Activated naive CD8-positive, alpha-beta T cell treated with anti-CD3 and anti-CD28 coated beads for 36 hours (primary cell): ENCODE results near the gene TPCN1. TPM values are rescaled to one million over a fixed set of nuclear protein-coding genes. Genes with fewer than 3 reads are reported as not detected.
"Not testable (repeated sequence)": the region's sequence is repeated elsewhere in the genome, so short reads cannot be mapped to it uniquely, and the experiment has no call there.

ENCODE experiments used
- DNase-seq: peaks from one replicate; pipeline ENCODE4 v3.0.0; 2021
- H3K27ac Mint-ChIP-seq: one replicate; pipeline ENCODE4 v1.8.0; 2022; ENCODE audit warnings: mild to moderate bottlenecking, moderate library complexity, mixed read lengths
- H3K27me3 Mint-ChIP-seq: one replicate; pipeline ENCODE4 v1.8.0; 2022; ENCODE audit warnings: mild to moderate bottlenecking, mixed read lengths
- H3K36me3 Mint-ChIP-seq: one replicate; pipeline ENCODE4 v1.8.0; 2021; ENCODE audit warnings: mild to moderate bottlenecking, mixed read lengths
- H3K4me1 Mint-ChIP-seq: one replicate; pipeline ENCODE4 v1.8.0; 2021; ENCODE audit warnings: mixed read lengths
- H3K4me3 Mint-ChIP-seq: one replicate; pipeline ENCODE4 v1.8.0; 2022; ENCODE audit warnings: mild to moderate bottlenecking, moderate library complexity, mixed read lengths
- H3K9me3 Mint-ChIP-seq: one replicate; pipeline ENCODE4 v1.8.0; 2022; ENCODE audit warnings: mixed read lengths
- total RNA-seq, 2 experiments: library from RNA; stranded (reverse); gene quantifications; one replicate each; pipeline ENCODE4 v1.2.3, GENCODE V29; 2021

TPCN1 gene
- total RNA-seq, 2 experiments from 2014 or later: 20.5 to 25.0 TPM

DNA sequence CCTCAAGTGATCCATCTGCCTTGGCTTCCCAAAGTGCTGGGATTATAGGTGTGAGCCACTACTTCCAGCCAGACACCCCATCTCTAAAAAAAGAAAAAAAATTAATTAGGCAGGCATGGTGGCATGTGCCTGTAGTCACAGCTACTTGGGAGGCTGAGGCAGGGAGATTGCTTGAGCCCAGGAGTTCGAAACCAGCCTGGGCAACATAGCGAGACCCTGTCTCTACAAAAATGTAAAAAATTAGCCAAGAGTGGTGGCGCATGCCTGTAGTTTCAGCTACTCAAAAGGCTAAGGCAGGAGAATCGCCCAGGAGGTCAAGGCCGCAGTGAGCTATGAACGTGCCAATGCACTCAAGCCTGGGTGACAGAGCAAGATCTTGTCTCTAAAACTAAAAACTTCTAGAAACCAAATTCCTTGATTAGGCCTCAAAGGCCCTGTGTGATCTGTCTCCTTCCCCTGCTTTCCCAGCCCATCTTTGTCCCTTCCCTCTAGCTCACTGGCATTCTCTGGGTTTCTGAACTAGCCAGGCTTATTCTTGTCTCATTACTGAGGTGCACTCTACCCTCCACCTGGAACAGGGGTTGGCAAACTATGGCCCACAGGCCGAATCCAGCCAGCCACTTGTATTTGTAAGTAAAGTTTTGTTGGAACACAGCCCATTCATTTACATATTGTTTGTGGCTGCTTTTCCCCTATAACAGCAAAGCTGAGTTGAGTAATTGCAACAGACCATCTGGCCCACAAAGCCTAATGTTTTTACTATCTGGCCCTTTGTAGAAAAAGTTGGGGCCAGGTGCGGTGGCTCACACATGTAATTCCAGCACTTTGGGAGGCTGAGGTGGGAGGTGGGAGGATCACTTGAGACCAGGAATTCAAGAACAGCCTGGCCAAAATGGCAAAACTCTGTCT lies 17.2 kb upstream of the TPCN1 start:
- Mint-ChIP-seq H3K27ac (no peak overlapping the region), H3K4me3 (no peak overlapping the region), H3K4me1 (peaks cover 25% of the 10 kb centered on the region)

GRCh38 chr12:113204804-113205203 lies 16.5 kb upstream of the TPCN1 start:
- Mint-ChIP-seq H3K27ac (no peak overlapping the region), H3K36me3 (peaks cover 2% of the 10 kb centered on the region), H3K9me3 (peaks cover 4% of the 10 kb centered on the region), H3K4me1 (peaks cover 30% of the 10 kb centered on the region), H3K4me3 (no peak overlapping the region), H3K27me3 (no peaks in the 10 kb centered on the region)
- no peak for DNase-seq

More for the DNA sequence above, 17.2 kb upstream of the TPCN1 start:
- Mint-ChIP-seq H3K27me3 (no peaks in the 10 kb centered on the region), H3K9me3 (peaks cover 4% of the 10 kb centered on the region), H3K36me3 (peaks cover 2% of the 10 kb centered on the region)
- DNase-seq: no peak

GRCh38 chr12:113206802-113207201 lies 14.5 kb upstream of the TPCN1 start:
- not testable (repeated sequence) for H3K4me3 Mint-ChIP-seq, DNase-seq, H3K9me3 Mint-ChIP-seq, H3K27me3 Mint-ChIP-seq, H3K36me3 Mint-ChIP-seq, H3K27ac Mint-ChIP-seq
- peaks cover 44% of the 10 kb centered on the region for H3K4me1 Mint-ChIP-seq

- H3K4me1 Mint-ChIP-seq: peaks cover 44% of the 10 kb centered on the region
- peak; percentile 22 for DNase-seq
- no peak overlapping the region for H3K4me3 Mint-ChIP-seq
- H3K27ac Mint-ChIP-seq: peak overlapping the region; percentile 97
- no peaks in the 10 kb centered on the region for H3K27me3 Mint-ChIP-seq
- H3K9me3 Mint-ChIP-seq: peaks cover 4% of the 10 kb centered on the region
- peaks cover 5% of the 10 kb centered on the region for H3K36me3 Mint-ChIP-seq
Measured at GRCh38 chr12:113207613-113208040, 13.6 kb upstream of the TPCN1 start.

DNA sequence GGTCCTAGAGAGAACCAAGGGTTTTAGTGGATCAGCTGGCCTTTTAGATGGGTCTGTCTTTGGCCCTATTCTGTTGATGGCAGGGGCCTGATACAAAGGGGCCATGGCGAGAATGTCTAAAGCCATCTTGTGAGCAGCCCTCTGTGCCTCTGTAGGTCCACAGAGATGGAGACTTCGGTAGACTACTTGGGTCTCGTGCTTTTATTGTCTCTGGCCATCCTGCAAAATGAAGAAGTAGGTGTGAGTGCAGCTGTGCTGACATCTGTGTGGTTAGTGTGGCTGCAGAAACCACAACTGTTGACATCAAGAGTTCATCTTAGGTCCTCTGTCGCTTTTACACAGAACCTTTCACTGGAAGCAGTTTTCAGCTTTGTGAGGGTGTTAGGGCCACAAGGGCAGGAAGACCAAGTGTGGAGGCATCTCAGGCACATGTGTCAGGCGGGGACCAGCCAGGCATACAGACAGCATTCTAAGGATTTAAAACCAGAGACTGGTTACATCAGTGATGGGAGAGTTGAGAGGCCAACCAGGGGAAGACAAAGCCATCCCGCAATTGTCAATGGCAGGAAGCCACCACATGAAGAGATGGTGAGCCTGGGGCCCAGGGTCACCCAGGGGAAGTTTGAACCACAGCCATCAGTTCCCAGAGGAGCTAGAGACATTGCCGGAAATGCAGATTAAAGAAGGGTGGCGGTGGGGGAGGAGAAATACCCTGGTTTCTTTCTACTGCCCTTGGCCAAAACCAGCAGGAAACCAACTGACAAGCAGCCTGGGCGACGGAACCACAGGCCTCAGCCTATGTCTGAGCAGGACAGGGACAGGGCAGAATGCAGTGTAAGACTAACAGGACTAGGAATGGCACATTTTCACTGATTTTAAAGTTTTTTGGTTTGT lies 13.0 kb upstream of the TPCN1 start:
- H3K27ac Mint-ChIP-seq: peak overlapping the region; percentile 97
- peaks cover 5% of the 10 kb centered on the region for H3K36me3 Mint-ChIP-seq
- no peaks in the 10 kb centered on the region for H3K27me3 Mint-ChIP-seq
- peaks cover 44% of the 10 kb centered on the region for H3K4me1 Mint-ChIP-seq
- H3K9me3 Mint-ChIP-seq: peaks cover 4% of the 10 kb centered on the region
- H3K4me3 Mint-ChIP-seq: peak overlapping the region; percentile 58
- DNase-seq: peak; percentile 71

GRCh38 chr12:113211160-113211559 lies 10.1 kb upstream of the TPCN1 start:
- peaks cover 5% of the 10 kb centered on the region for H3K36me3 Mint-ChIP-seq
- H3K27ac Mint-ChIP-seq: no peak overlapping the region
- peaks cover 3% of the 10 kb centered on the region for H3K9me3 Mint-ChIP-seq
- H3K27me3 Mint-ChIP-seq: no peaks in the 10 kb centered on the region
- H3K4me3 Mint-ChIP-seq: no peak overlapping the region
- DNase-seq: no peak
- H3K4me1 Mint-ChIP-seq: peaks cover 53% of the 10 kb centered on the region

- Mint-ChIP-seq H3K4me3 (no peak overlapping the region), H3K27me3 (peaks cover 7% of the 10 kb centered on the region), H3K4me1 (peaks cover 35% of the 10 kb centered on the region), H3K36me3 (peaks cover 2% of the 10 kb centered on the region), H3K27ac (peak overlapping the region; percentile 10), H3K9me3 (no peaks in the 10 kb centered on the region)
- DNase-seq: peak; percentile 27
Measured at GRCh38 chr12:113214895-113215400, 6.3 kb upstream of the TPCN1 start.

GRCh38 chr12:113216027-113216426 lies 5.2 kb upstream of the TPCN1 start:
- Mint-ChIP-seq H3K27me3 (peaks cover 9% of the 10 kb centered on the region), H3K36me3 (no peaks in the 10 kb centered on the region), H3K4me3 (no peak overlapping the region), H3K9me3 (no peaks in the 10 kb centered on the region), H3K27ac (no peak overlapping the region), H3K4me1 (peaks cover 34% of the 10 kb centered on the region)
- no peak for DNase-seq

DNA sequence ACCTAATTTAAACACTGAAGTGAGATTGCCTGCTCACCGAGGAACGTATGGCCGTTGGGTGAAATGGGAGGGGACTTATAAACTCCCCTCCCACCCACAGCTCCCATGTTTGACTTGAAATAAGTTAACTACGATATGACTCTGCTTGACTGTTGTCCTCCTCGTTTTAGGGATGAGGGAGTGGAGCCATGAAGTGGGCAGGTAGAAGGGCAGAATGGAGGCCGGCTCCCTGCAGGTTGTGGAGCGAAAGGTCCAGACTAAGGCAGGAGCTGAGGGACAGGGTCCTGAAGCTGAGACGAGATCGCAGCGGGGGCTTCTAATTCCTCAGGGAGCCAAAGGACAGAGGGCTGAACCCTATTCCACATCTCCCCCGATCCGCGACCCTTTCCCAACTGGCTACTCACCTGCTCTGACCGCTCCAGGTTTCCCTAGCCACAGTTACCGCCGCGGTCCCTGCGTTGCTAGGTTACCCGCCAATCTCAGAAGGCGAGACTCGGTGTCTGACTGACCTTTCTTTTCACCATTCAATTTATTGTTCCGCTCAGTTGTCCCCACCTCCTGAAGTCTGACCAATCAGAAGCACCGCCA lies 577 bp upstream of the TPCN1 start:
- Mint-ChIP-seq H3K27ac (peak overlapping the region; percentile 85), H3K4me3 (peak overlapping the region; percentile 97), H3K36me3 (peaks cover 1% of the 10 kb centered on the region), H3K27me3 (peaks cover 10% of the 10 kb centered on the region), H3K9me3 (no peaks in the 10 kb centered on the region), H3K4me1 (peaks cover 37% of the 10 kb centered on the region)
- no peak for DNase-seq

GRCh38 chr12:113221997-113222729 lies 899 bp downstream of the TPCN1 start:
- DNase-seq: peak; percentile 36
- Mint-ChIP-seq H3K27me3 (peaks cover 8% of the 10 kb centered on the region), H3K4me1 (peaks cover 31% of the 10 kb centered on the region), H3K9me3 (no peaks in the 10 kb centered on the region), H3K36me3 (peaks cover 3% of the 10 kb centered on the region), H3K4me3 (peak overlapping the region; percentile 97), H3K27ac (peak overlapping the region; percentile 96)

DNA sequence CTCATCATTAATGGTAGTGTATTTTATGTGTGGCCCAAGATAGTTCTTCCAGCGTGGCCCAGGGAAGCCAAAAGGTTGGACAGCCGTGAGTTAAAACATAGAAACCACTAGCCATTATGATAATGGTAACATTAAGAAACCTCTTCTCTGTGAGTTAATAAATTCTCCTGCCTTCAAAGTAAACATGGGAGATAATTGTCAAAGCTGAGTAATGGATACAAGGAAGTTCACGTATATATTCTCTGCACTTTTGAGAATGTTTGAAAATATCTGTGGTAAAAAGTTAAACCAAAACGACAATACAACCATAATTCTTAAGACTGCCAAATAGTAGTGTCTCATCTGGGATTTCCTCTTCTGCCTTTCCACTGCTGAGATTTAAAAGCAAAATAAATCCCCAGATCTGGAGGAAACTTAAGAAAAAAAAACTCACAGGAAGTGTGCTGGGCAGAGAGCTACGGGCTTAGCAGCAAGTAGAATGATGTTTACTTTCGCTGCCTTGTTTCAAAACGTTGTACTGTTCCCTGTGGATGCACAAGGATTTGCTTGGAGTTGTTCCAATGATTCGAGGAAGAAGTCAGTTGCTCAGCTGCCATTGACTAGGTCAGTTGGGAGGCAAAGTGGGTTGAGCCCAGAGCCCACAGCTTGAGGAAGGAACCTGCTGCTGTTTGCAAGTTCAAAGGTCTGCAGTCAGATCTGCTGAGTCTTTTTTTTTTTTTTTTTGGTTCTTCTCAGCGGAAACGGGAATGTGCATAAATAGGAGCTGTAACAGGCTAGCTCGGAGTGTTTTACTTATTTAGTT lies 1.7 kb downstream of the TPCN1 start:
- no peaks in the 10 kb centered on the region for H3K9me3 Mint-ChIP-seq
- no peak for DNase-seq
- H3K4me1 Mint-ChIP-seq: peaks cover 24% of the 10 kb centered on the region
- peaks cover 4% of the 10 kb centered on the region for H3K36me3 Mint-ChIP-seq
- peak overlapping the region; percentile 97 for H3K4me3 Mint-ChIP-seq
- peaks cover 4% of the 10 kb centered on the region for H3K27me3 Mint-ChIP-seq
- peak overlapping the region; percentile 96 for H3K27ac Mint-ChIP-seq

DNA sequence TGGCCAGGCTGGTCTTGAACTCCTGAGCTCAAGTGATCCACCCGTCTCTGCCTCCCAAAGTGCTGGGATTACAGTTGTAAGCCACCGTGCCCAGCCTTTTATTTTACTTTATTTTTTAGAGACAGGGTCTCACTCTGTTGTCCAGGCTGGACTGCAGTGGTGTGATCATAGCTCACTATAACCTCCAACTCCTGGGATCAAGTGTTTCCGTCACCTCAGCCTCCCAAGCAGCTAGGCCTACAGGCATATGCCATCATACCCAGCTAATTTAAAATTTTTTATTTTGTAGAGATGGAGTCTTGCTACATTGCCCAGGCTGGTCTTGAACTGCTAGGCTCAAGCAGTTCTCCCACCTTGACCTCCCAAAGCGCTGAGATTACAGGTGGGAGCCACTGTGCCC lies 3.7 kb downstream of the TPCN1 start:
- Mint-ChIP-seq H3K27ac (no peak overlapping the region), H3K9me3 (no peaks in the 10 kb centered on the region), H3K36me3 (peaks cover 14% of the 10 kb centered on the region), H3K27me3 (peaks cover 4% of the 10 kb centered on the region), H3K4me3 (no peak overlapping the region), H3K4me1 (peaks cover 38% of the 10 kb centered on the region)
- no peak for DNase-seq

DNA sequence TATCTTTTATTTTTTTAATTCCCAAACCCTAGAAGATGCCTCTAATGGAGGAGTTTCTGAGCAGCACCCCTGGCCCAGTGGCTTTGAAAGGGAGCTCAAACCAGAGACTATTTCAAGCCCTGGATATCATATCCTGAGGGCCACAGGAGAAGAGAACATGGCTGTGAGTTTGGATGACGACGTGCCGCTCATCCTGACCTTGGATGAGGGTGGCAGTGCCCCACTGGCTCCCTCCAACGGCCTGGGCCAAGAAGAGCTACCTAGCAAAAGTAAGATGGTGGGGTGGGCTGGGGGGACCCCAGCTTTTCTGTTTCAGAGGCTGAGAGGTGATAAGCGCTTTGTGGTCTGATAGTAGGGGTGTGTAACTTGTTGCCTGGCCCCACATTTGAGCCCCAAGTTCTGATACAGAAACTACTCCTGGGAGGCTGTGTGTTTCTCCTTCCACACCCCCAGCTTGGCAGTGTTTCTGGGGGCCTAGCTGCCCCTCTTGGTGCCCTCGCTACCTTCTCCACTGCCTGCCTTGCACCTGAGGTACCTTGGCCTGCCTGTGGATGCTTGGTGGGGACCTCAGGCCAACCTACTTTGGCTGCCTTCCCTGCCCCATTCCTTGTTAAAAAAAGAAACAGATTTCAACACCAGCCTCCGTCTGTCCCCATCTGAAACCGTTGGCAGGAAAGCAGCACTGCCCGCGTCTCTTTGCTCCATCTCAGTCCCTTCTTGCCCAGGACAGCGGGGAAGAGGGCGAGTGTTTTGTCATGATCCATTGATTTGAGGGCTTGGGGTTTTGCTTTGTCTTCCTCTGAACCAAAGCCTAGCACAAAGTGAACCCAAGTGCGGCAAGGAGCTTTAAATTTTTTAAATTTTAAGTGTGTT lies 5.7 kb downstream of the TPCN1 start:
- H3K27me3 Mint-ChIP-seq: no peaks in the 10 kb centered on the region

More for the DNA sequence above, 5.7 kb downstream of the TPCN1 start:
- Mint-ChIP-seq H3K4me3 (no peak overlapping the region), H3K27ac (peak overlapping the region; percentile 17), H3K36me3 (peaks cover 27% of the 10 kb centered on the region), H3K4me1 (peaks cover 42% of the 10 kb centered on the region), H3K9me3 (no peaks in the 10 kb centered on the region)
- no peak for DNase-seq
